ENCODE measurements around the gene SUCNR1.

GRCh38 chr3:151878465-151878864, 5.0 kb downstream of the SUCNR1 start:
- TF ChIP-seq YY1 (IDR thresholded peaks at IDR 0.05; ENCODE audit: insufficient read depth, insufficient read length): no peak
- TF ChIP-seq ZNF274 (IDR thresholded peaks at IDR 0.05; ENCODE audit: low read depth, low read length): no peak
- no peak for TF ChIP-seq SUZ12 (IDR thresholded peaks at IDR 0.05; ENCODE audit: extremely low read depth, insufficient read depth, insufficient read length)

Measured in NT2/D1 (cell line).